Right lobe of liver (tissue), 4 donors: ENCODE measurements around the gene REPIN1.

Source experiments
- CTCF ChIP-seq, 4 donors: fragments of 200-600 bp in 3 of 4; fragments of 450-650 bp in 1 of 4; IDR thresholded peaks; one replicate each; pipeline versions ENCODE4 v1.5.1 to v1.8.0; 2016 to 2022; ENCODE audit warnings: antibody characterized with exemption in 4 of 4, mild to moderate bottlenecking in 2 of 4
- POLR2A ChIP-seq: fragments of 450-650 bp; IDR thresholded peaks from one replicate; pipeline ENCODE4 v1.6.1; 2017; ENCODE audit warnings: antibody characterized with exemption, mild to moderate bottlenecking
- donor health status: DM: no; HTN: no; CAD: no.
- donor health status: DM: no; HTN: no; CAD: no.
- donor health status: DM: no; HTN: yes; CAD: no.

- no peak for TF ChIP-seq POLR2A
- TF ChIP-seq CTCF (IDR thresholded peaks at IDR 0.05) = no peak
These were observed 2.0 kb downstream of the REPIN1 start for GRCh38 chr7:150370612-150371071.
